Right lobe of liver (tissue), 6 donors: ENCODE measurements around the gene PLXNC1. TPM values are rescaled to one million over a fixed set of nuclear protein-coding genes. Genes with fewer than 3 reads are reported as not detected.

Experiments used
- ATAC-seq, 4 donors: fragments of 200-7000 bp; cut with Tn5 transposase; one replicate each; pipeline ENCODE4 v1.9.1; 2020; ENCODE audit warnings: mild to moderate bottlenecking in 4 of 4, moderate library complexity in 4 of 4
- DNase-seq, 3 donors: peaks; one replicate each; pipeline ENCODE4 v3.0.0-alpha.2; 2020
- H3K27ac ChIP-seq, 3 donors: fragments of 200-600 bp; one replicate each; pipeline ENCODE4 v1.8.0; 2022
- H3K27me3 ChIP-seq, 2 donors: fragments of 200-600 bp; one replicate each; pipeline ENCODE4 v1.8.0; 2022
- H3K36me3 ChIP-seq, 4 donors: fragments of 200-600 bp; sonication (generic) in 1 of 4; one replicate each; pipeline versions ENCODE4 v1.5.1 to v1.8.0; 2017 to 2022; ENCODE audit warnings: control low read depth in 1 of 4
- H3K4me1 ChIP-seq, 4 donors: fragments of 200-600 bp; sonication (generic) in 1 of 4; one replicate each; pipeline versions ENCODE4 v1.5.1 to v1.8.0; 2017 to 2022; ENCODE audit warnings: control low read depth in 1 of 4
- H3K4me3 ChIP-seq, 3 donors: fragments of 200-600 bp; one replicate each; pipeline ENCODE4 v1.8.0; 2022
- H3K9me3 ChIP-seq, 4 donors: fragments of 200-600 bp; sonication (generic) in 1 of 4; one replicate each; pipeline versions ENCODE4 v1.5.1 to v1.8.0; 2017 to 2022; ENCODE audit warnings: control low read depth in 1 of 4
- CTCF ChIP-seq, 4 donors: fragments of 200-600 bp in 3 of 4; fragments of 450-650 bp in 1 of 4; IDR thresholded peaks; one replicate each; pipeline versions ENCODE4 v1.5.1 to v1.8.0; 2016 to 2022; ENCODE audit warnings: antibody characterized with exemption in 4 of 4, mild to moderate bottlenecking in 2 of 4
- POLR2A ChIP-seq: fragments of 450-650 bp; IDR thresholded peaks from one replicate; pipeline ENCODE4 v1.6.1; 2017; ENCODE audit warnings: antibody characterized with exemption, mild to moderate bottlenecking
- WGBS: methylation state at CpG from one replicate; pipeline ENCODE4 v1.1.6; 2018; ENCODE audit warnings: low coverage, low lambda C conversion rate; ENCODE audit not compliant: insufficient coverage; ENCODE audit errors: missing lambda C conversion rate; 5-methylcytosine and 5-hydroxymethylcytosine counted together
- intact Hi-C, 2 donors: fragments of 100-400 bp; cut with DNase I; formaldehyde crosslinking; loops; one replicate each; pipeline versions ENCODE4 v1.11.2 to v1.14.1; 2022
- total RNA-seq, 6 experiments: library from RNA; depleted of rRNA in 2 of 6; stranded (reverse); fragments of >200 nt in 2 of 6; fragmentation: NEBNext Ultra II Directional in 3 of 6; extraction: Animal tissue kit (Norgen Biotek cat#: 25700) in 3 of 6; gene quantifications; one replicate each; pipeline versions ENCODE4 v1.1.0 to v1.2.4, GENCODE V29; 2016 to 2023
- donor health status: DM: no; HTN: yes; CAD: no.
- donor health status: DM: no; HTN: no; CAD: no.
- donor health status: DM: no; HTN: no; CAD: no.
- donor health status: DM: no; HTN: yes; CAD: no.
- donor health status: DM: no; HTN: yes; CAD: no.

Gene PLXNC1
- total RNA-seq, 6 experiments from 2014 or later, result 1.6 to 7.0 (median 3.5) TPM

- Histone ChIP-seq H3K4me3 (no peak overlapping the region), H3K36me3 (no peaks in the 10 kb centered on the region), H3K9me3 (no peaks in the 10 kb centered on the region), H3K27me3 (no peaks in the 10 kb centered on the region), H3K27ac (no peak overlapping the region), H3K4me1 (peaks cover 0 to 6% (median under 1%) of the 10 kb centered on the region in 4 donors)
- DNase-seq (no peak), ATAC-seq (peak in 2 of 4 donors; percentile 52 to 62)
- intact Hi-C loops, result no loop called here
- WGBS, result 24% methylated on average over 8 of the region's 8 CpGs
- TF ChIP-seq POLR2A (no peak), CTCF (IDR thresholded peaks at IDR 0.05) (no peak)
Observed at GRCh38 chr12:94209240-94209639, 60.9 kb downstream of the PLXNC1 start.

GRCh38 chr12:94211021-94211420 is 62.6 kb downstream of the PLXNC1 start:
- H3K9me3 ChIP-seq, result no peaks in the 10 kb centered on the region
- ATAC-seq (no peak), DNase-seq (no peak)
- H3K27ac ChIP-seq, result no peak overlapping the region
- peaks cover 0 to 6% (median under 1%) of the 10 kb centered on the region in 4 donors for H3K4me1 ChIP-seq
- no peaks in the 10 kb centered on the region for H3K27me3 ChIP-seq
- intact Hi-C loops, result no loop called here
- TF ChIP-seq POLR2A (no peak), CTCF (IDR thresholded peaks at IDR 0.05) (no peak)
- WGBS, result 69% methylated on average over 5 of the region's 5 CpGs
- no peak overlapping the region for H3K4me3 ChIP-seq
- H3K36me3 ChIP-seq, result no peaks in the 10 kb centered on the region

- Histone ChIP-seq H3K4me1 (no peaks in the 10 kb centered on the region), H3K27ac (no peak overlapping the region), H3K36me3 (no peaks in the 10 kb centered on the region), H3K27me3 (no peaks in the 10 kb centered on the region), H3K9me3 (no peaks in the 10 kb centered on the region), H3K4me3 (no peak overlapping the region)
- no peak for TF ChIP-seq POLR2A
- no peak for TF ChIP-seq CTCF (IDR thresholded peaks at IDR 0.05)
- no peak for DNase-seq
- ATAC-seq, result no peak
- 100% methylated on average over 2 of the region's 3 CpGs for WGBS
- intact Hi-C loops, result no loop called here
Observed at GRCh38 chr12:94218233-94218632, 69.9 kb downstream of the PLXNC1 start.

- H3K27ac ChIP-seq, result no peak overlapping the region
- no peak for ATAC-seq
- WGBS, result 30% methylated on average over 1 of the region's 2 CpGs
- intact Hi-C loops, result no loop called here
- no peaks in the 10 kb centered on the region for H3K4me1 ChIP-seq
- TF ChIP-seq POLR2A (no peak), CTCF (IDR thresholded peaks at IDR 0.05) (no peak)
- no peaks in the 10 kb centered on the region for H3K36me3 ChIP-seq
- no peaks in the 10 kb centered on the region for H3K9me3 ChIP-seq
- no peak overlapping the region for H3K4me3 ChIP-seq
- DNase-seq, result no peak
- H3K27me3 ChIP-seq, result no peaks in the 10 kb centered on the region
Observed at GRCh38 chr12:94219622-94220302, 71.4 kb downstream of the PLXNC1 start.
